Activated effector memory CD4-positive, alpha-beta T cell treated with Interleukin-2 at 50 U/mL for 16 hours (primary cell): ENCODE measurements around the gene PRSS12.
A peak's percentile ranks its signal among the peaks of the same experiment; 100 is the strongest.
"Not testable (repeated sequence)": the region's sequence is repeated elsewhere in the genome, so short reads cannot be mapped to it uniquely, and the experiment has no call there.

Experiments used
- DNase-seq: peaks from one replicate; pipeline ENCODE4 v3.0.0-alpha.2; 2020

PRSS12 gene

GRCh38 chr4:118314221-118314620 lies 38.6 kb downstream of the PRSS12 start:
- no peak for DNase-seq

- DNase-seq, result no peak
Measured at GRCh38 chr4:118313098-118313497, 39.7 kb downstream of the PRSS12 start.

GRCh38 chr4:118308306-118309030 lies 44.3 kb downstream of the PRSS12 start:
- no peak for DNase-seq

DNA sequence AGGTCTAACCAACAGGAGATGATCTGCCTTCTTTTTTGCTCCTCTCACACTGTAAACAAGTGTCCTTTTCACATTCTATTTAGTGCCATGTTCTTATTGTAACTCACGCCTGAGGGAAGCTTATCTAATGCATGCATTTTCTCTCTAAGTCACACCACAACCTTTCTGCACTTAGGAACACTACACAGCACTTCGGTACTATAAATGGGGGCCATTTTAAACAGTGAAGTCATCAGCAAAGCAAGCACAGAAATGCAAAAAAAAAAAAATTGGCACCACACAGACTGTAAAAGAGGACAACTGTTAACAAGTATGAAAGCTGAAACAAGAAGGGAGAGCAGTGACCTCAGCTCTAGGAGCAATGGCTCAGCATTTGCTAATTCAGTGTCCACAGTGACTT lies 45.2 kb downstream of the PRSS12 start:
- no peak for DNase-seq

- DNase-seq, result not testable (repeated sequence)
Measured at GRCh38 chr4:118299619-118300018, 53.2 kb downstream of the PRSS12 start.

DNA sequence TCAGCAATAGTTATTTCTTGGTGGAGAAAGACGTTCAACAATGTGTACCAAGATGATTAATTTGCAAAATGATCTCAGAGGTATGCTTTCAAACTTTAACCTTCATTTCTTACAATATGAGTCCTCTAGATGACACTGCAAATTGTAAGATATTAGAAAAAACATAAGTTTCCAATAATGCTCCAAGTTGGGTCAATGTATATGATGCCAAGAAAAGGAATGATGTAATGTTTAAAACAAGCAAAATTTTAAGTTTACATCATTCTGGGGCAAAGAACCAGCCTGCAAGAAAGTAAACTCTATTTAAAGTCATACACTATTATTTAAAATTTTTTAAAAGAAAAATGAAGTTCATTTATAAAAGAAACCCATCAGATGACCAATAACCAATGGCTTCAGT lies 56.1 kb downstream of the PRSS12 start:
- DNase-seq, result no peak

GRCh38 chr4:118290951-118291350 lies 61.9 kb downstream of the PRSS12 start:
- no peak for DNase-seq

- DNase-seq, result no peak
Measured at GRCh38 chr4:118289794-118290193, 63.0 kb downstream of the PRSS12 start.

GRCh38 chr4:118287711-118288451 lies 64.9 kb downstream of the PRSS12 start:
- DNase-seq, result no peak

GRCh38 chr4:118286685-118287084 lies 66.1 kb downstream of the PRSS12 start:
- no peak for DNase-seq

DNA sequence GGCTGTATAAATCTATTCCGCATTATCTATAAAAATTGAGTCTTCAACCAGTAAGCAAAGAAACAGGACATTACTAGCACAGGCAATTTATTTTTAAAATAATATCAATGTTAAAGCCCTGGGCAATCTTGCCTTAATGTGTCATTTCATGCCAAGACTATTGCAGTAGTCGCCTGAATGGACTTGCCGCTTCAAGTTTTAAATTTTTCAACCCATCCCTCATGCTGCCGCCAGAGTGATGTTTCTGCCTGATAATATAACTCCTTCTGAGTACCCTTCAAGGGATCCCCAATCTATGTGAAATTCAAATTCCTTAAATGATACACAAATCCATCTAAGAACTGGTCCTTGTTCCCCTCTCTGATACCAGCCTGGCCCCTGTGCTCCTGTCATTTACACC lies 66.9 kb downstream of the PRSS12 start:
- no peak for DNase-seq

- DNase-seq, result no peak
Measured at GRCh38 chr4:118284169-118284568, 68.6 kb downstream of the PRSS12 start.

GRCh38 chr4:118282692-118283091 lies 70.1 kb downstream of the PRSS12 start:
- no peak for DNase-seq

GRCh38 chr4:118281611-118282442 lies 71.0 kb downstream of the PRSS12 start:
- DNase-seq, result no peak

DNA sequence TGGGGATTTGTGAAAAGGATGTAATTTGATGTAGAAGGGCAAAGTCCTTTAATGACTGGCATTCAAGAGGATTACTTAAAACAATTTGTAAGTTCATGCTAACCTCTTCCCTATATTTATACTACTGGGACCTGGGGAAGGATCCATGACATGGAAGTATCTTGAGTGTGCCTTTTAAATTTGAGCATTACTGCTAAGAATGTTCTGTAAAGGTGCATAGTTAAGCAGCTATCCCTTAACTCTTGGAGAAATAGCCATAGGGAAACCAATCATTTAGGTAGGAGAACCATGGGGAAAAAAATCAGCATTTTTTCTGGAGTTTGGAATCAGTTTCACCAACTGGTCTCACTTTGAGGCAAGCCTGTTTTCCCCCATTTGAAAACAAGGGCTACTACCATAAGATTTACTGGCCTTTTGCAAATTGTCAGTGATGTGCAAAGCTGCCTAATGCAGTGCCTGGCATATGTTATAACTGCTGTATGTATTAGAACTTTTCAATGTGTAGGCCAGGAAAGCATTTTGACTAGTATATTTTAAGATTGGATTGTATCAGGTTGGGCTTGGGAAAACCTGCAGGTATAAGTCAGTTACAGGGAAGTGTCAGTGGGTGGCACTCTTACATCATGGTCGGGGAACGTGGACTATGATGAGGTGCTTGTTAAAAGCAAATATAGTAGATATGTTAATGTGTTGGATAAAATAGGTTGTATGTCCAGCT lies 72.1 kb downstream of the PRSS12 start:
- DNase-seq, result no peak

DNA sequence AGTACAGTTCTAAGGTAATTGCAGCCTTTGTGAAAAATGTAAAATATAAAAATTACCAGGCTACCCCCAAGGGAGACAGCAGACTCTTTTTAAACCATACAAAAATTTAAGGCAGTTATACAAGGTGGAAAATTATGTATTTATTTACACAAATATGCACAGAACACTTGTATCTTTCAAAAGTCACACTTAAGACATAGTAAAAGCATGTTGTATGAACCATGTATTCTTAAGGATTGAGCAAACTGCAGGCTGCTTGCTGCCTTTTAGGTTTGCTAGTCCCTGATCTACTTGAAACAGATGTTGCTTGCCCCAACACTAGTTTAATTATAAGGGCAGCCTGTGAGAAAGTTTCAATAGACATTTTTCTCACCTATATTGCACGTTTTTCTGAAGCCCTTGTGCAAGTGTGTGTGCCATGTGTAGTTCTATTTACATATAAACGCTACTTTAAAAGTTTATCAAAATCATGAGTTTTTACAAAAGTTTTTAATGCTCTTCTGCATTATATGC lies 72.8 kb downstream of the PRSS12 start:
- DNase-seq, result no peak

DNA sequence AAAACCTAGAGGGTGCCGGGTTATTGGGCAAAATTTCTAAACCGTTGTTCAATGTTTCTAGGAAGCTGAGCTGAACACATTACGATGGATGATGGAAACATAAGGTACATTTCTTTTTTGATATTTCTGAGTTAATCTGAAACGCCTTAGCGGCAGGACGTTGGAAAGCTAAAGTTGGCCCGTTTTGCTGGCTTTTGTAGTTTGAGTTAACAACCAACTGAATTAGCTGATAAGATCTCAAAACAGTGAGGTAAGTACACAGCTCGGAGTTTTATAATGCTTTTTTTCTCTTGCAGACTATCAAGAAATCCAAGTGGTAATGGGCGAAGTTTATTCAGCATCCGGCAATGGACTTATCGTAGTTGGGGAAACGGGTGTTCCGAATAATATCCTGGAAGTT lies 73.5 kb downstream of the PRSS12 start:
- DNase-seq, result no peak

GRCh38 chr4:118278473-118279274 lies 74.1 kb downstream of the PRSS12 start:
- peak; percentile 95 for DNase-seq

DNA sequence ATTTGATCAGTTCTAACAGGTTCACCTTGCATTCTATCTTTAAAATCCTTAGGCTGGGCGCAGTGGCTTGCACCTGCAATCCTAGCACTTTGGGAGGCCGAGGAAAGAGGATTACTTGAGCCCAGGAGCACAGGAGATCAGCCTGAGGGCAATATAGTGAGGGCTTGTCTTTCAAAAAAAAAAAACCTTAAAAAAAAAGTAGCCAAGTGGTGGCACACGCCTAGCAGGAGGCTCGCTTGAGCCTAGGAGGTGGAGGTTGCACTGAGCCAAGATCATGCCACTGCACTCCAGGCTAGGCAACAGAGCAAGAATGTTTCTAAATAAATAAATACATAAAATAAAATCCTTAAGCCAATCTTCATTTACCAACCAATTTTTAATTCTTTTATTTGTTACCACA lies 75.6 kb downstream of the PRSS12 start:
- DNase-seq, result no peak

DNA sequence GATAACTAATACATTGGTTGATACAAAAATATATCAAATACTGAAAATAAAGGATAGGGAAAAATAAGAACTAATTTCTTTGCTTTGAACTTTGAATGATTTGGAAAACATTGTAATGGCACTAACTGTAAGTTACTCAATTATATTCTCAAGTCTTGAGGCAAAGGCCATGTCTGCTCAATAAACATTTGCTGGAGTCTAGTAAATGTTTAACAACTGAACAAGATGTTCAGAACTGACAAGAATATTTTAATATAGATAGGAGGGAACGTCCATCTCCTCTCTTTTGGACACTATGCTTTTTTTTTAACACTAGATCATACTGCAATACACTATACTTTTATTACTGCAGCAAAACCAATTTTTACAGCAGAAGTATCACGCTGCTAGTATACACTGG lies 76.2 kb downstream of the PRSS12 start:
- no peak for DNase-seq

DNA sequence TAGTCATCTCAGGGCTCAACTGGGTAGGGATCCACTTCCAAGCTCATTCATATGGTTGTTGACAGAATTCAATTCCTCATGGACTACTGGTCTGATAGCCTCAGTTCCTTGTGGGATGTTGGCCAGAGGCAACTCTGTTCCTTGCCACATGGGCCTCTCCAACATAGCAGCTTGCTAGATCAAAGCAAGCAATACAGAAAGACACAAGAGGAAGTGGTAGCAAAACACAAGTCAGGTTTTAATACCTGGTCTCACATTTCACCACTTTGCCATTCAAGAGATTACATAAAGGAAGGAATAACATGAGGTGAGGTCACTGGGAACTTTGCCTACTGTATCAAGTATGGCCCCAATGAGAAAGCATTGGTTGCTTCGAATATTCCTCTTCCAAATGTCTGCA lies 79.2 kb downstream of the PRSS12 start:
- DNase-seq, result no peak

DNA sequence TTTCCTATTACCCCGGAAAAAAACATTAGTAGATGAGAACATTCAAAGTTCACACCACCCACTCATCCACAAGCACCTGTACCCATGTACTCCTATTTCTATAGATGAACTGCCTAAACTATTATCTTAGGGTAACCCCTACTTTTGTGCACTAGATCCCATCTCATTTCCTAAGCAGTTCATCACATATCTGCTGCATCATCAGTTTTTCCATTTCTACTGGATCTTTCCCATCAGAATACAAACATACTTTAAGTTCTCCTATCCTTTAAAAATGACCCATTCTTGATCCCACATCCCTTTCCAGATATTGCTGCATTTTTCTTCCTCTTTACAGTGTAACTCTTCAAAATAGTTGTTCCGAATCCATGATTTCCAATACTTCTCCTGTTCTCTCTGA lies 81.0 kb downstream of the PRSS12 start:
- DNase-seq, result no peak
